Effector memory CD8-positive, alpha-beta T cell (primary cell): ENCODE measurements around the gene MIEF2.
A peak's percentile ranks its signal among the peaks of the same experiment; 100 is the strongest.
"Not testable (repeated sequence)": the region's sequence is repeated elsewhere in the genome, so short reads cannot be mapped to it uniquely, and the experiment has no call there.

Experiments
- ATAC-seq: fragments of 150-1000 bp; cut with Tn5 transposase; replicated peaks from 2 replicates; pipeline ENCODE4 v1.10.0; 2021; ENCODE audit warnings: mild to moderate bottlenecking, moderate library complexity
- DNase-seq, 3 experiments: peaks; one replicate each; pipeline ENCODE4 v3.0.0; 2021
- H3K27ac Mint-ChIP-seq, 2 donors: one replicate each; pipeline ENCODE4 v1.8.0; 2022; ENCODE audit warnings: mild to moderate bottlenecking in 2 of 2, mixed read lengths in 2 of 2, moderate library complexity in 2 of 2
- H3K27me3 Mint-ChIP-seq, 2 donors: one replicate each; pipeline ENCODE4 v1.8.0; 2022; ENCODE audit warnings: mixed read lengths in 2 of 2
- H3K36me3 Mint-ChIP-seq: one replicate; pipeline ENCODE4 v1.8.0; 2022; ENCODE audit warnings: mild to moderate bottlenecking, moderate library complexity, mixed read lengths; ENCODE audit not compliant: insufficient read depth
- H3K4me1 Mint-ChIP-seq, 2 donors: one replicate each; pipeline ENCODE4 v1.8.0; 2022; ENCODE audit warnings: low read depth in 2 of 2, mixed read lengths in 2 of 2
- H3K4me3 Mint-ChIP-seq, 2 donors: one replicate each; pipeline ENCODE4 v1.8.0; 2022; ENCODE audit warnings: mild to moderate bottlenecking in 2 of 2, mixed read lengths in 2 of 2, moderate library complexity in 2 of 2
- H3K9me3 Mint-ChIP-seq, 2 donors: one replicate each; pipeline ENCODE4 v1.8.0; 2022; ENCODE audit warnings: mixed read lengths in 2 of 2

The MIEF2 gene

DNA sequence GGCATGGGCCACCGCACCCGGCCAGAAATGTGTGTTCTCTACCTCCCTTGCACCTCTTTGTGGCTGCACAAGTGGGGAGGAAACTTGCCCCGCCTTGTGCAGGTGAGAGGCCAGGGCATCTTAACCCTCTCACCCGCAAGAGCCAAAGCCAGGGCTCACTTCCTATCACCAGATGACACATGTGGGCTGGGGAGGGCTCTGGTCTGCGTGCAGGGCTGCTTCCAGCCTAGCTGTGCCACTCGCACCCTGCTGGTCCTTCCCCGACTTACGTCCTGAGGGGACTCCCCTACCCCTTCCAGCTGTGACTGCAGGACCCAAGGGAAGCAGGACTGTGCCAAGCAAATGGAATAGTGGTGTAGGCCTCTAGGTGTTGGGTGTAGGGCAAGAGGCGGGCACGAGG is 6.9 kb downstream of the MIEF2 start:
- ATAC-seq (peak; percentile 77), DNase-seq (peak in 1 of 3 experiments; percentile 24)
- Mint-ChIP-seq H3K27ac (no peak overlapping the region), H3K4me1 (peaks cover 13 to 22% of the 10 kb centered on the region in 2 donors), H3K27me3 (no peaks in the 10 kb centered on the region), H3K36me3 (peaks cover 10% of the 10 kb centered on the region), H3K4me3 (peak overlapping the region in 1 of 2 donors; percentile 62), H3K9me3 (no peaks in the 10 kb centered on the region)

- Mint-ChIP-seq H3K27me3 (no peaks in the 10 kb centered on the region), H3K36me3 (peaks cover 10% of the 10 kb centered on the region), H3K4me3 (peak overlapping the region in 1 of 2 donors; percentile 62), H3K9me3 (no peaks in the 10 kb centered on the region), H3K27ac (peak overlapping the region in 1 of 2 donors; percentile 26), H3K4me1 (peaks cover 11 to 18% of the 10 kb centered on the region in 2 donors)
- ATAC-seq (peak; percentile 81), DNase-seq (no peak)
These were observed 7.7 kb downstream of the MIEF2 start for GRCh38 chr17:18267927-18268711.

GRCh38 chr17:18270046-18270931 is 9.8 kb downstream of the MIEF2 start:
- peak overlapping the region; percentile 44 to 55 for H3K27ac Mint-ChIP-seq
- H3K36me3 Mint-ChIP-seq = peaks cover 13% of the 10 kb centered on the region
- H3K9me3 Mint-ChIP-seq = no peaks in the 10 kb centered on the region
- DNase-seq (no peak), ATAC-seq (no peak)
- H3K27me3 Mint-ChIP-seq = no peaks in the 10 kb centered on the region
- H3K4me3 Mint-ChIP-seq = no peak overlapping the region
- peaks cover 8 to 16% of the 10 kb centered on the region in 2 donors for H3K4me1 Mint-ChIP-seq

GRCh38 chr17:18277076-18277475 is 16.6 kb downstream of the MIEF2 start:
- Mint-ChIP-seq H3K4me3 (no peak overlapping the region), H3K36me3 (peaks cover 40% of the 10 kb centered on the region)
- no peak for ATAC-seq

DNA sequence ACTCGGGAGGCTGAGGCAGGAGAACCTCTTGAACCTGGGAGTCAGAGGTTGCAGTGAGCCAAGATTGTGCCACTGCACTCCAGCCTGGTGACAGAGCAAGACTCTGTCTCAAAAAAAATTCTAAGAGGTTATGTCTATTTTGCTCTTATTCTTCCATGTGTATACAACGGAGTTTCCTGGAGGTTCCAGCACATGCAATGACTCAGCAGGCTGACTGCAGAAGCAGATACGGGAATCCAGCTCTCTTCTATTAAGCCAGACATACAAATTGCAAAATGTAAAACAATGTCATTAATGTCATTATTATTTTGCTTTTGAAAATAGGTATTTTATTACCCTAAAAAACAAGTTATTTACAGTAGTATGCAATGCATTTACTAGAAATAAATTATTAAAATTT is 18.4 kb downstream of the MIEF2 start:
- ATAC-seq (no peak), DNase-seq (no peak)
- H3K27me3 Mint-ChIP-seq = no peaks in the 10 kb centered on the region
- H3K9me3 Mint-ChIP-seq = no peaks in the 10 kb centered on the region
- H3K36me3 Mint-ChIP-seq = peaks cover 56% of the 10 kb centered on the region
- no peaks in the 10 kb centered on the region for H3K4me1 Mint-ChIP-seq
- H3K4me3 Mint-ChIP-seq = no peak overlapping the region
- no peak overlapping the region for H3K27ac Mint-ChIP-seq

More at GRCh38 chr17:18277076-18277475, 16.6 kb downstream of the MIEF2 start:
- no peak overlapping the region for H3K27ac Mint-ChIP-seq
- DNase-seq = no peak
- peaks cover 0 to 1% of the 10 kb centered on the region in 2 donors for H3K4me1 Mint-ChIP-seq
- no peaks in the 10 kb centered on the region for H3K9me3 Mint-ChIP-seq
- no peaks in the 10 kb centered on the region for H3K27me3 Mint-ChIP-seq

DNA sequence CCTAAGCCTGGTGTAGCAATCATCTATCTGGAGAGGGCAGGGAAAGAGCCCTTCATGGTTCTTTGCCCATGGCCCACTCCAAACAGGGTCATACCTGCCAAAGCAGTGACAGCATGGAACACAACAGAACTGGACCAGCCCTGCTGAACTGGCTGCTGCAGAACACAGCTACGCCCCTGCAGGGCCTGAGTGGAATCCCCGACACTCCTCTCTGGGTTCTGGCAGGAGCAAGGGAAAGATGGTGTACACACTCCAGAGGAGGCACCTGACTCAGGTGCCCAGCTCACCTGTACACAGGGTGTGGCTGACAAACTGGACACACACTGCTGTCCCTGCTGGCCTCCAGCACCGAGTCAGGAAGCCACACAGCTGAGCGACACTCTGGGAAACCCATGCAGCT is 19.8 kb downstream of the MIEF2 start:
- H3K36me3 Mint-ChIP-seq = peaks cover 64% of the 10 kb centered on the region

DNA sequence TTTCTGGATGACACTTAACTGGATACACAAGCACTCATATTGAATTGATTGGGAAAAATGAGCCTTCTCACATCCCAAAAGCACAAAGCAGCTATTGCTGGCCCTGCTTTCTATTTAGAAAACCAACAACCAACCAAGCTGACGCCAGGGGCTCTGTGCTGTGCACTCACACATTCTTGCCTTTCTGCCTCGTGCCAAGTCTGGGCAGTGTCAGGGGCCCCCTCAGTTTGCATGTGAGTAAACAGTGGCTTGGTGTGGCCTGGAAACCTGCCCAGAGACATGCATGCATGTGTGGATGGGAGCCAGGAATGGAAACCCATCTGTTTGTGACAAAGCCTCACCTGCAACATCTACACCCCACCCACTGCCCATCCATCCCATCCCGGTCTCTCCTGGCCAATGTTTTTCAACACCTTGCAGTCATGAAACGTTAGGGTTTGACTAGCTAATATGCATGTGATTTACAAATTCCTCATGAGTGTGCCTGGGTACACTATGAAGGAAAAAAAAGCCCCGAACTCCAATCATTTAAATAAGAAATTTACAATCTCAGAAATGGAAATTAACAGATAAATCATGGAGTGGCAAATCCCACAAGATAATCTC is 20.4 kb downstream of the MIEF2 start:
- Mint-ChIP-seq H3K36me3 (peaks cover 70% of the 10 kb centered on the region), H3K27ac (peak overlapping the region in 1 of 2 donors; percentile 31)
- ATAC-seq = no peak

More for the DNA sequence above, 19.8 kb downstream of the MIEF2 start:
- ATAC-seq (no peak), DNase-seq (no peak)
- H3K27me3 Mint-ChIP-seq = no peaks in the 10 kb centered on the region
- no peak overlapping the region for H3K4me3 Mint-ChIP-seq
- no peaks in the 10 kb centered on the region for H3K4me1 Mint-ChIP-seq
- H3K27ac Mint-ChIP-seq = no peak overlapping the region
- H3K9me3 Mint-ChIP-seq = no peaks in the 10 kb centered on the region

DNA sequence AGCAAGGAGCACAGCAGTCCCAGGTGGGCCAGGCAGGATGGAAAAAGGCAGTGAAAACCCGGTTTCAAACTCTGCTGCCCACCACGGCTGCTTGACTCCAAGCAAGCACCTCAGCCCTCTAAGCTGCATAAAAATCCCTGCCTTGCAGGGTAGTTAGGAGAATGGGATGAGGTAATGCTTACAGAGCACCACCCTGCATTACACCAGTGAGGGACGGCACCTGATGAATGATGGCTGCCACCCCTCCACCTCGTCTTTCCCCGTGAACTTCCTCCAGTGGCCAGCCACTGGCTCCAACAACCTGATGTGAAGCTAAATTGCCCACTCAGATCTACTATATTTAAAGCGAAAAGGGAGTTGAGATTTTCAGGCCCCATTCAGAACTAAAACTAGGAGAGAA is 21.3 kb downstream of the MIEF2 start:
- Mint-ChIP-seq H3K27ac (no peak overlapping the region), H3K4me3 (no peak overlapping the region), H3K36me3 (peaks cover 74% of the 10 kb centered on the region), H3K9me3 (no peaks in the 10 kb centered on the region), H3K27me3 (no peaks in the 10 kb centered on the region), H3K4me1 (no peaks in the 10 kb centered on the region)
- no peak for DNase-seq
- ATAC-seq = no peak

More for the DNA sequence above, 20.4 kb downstream of the MIEF2 start:
- Mint-ChIP-seq H3K27me3 (no peaks in the 10 kb centered on the region), H3K4me1 (no peaks in the 10 kb centered on the region), H3K4me3 (no peak overlapping the region), H3K9me3 (no peaks in the 10 kb centered on the region)
- no peak for DNase-seq

DNA sequence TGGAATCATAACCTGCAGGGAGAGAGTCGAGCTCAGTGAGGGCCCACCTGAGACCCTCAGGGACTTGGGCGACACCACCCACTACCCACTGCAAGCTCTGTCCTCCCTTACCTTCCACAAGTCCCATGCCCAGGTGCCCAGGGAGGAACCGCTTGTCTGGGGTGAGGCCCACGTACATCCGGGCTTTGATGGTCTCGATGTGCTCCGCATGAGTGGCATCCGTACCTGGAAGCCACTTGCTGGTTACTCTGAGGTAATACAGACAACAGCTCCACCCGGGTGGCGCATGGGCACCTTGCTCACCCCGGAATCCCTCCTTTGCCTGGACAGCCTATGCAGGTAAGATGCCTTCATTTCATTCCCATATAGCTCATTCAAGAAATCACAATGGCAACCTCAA is 24.8 kb downstream of the MIEF2 start:
- ATAC-seq = no peak
- DNase-seq = no peak
- no peaks in the 10 kb centered on the region for H3K9me3 Mint-ChIP-seq
- no peak overlapping the region for H3K4me3 Mint-ChIP-seq
- peaks cover 73% of the 10 kb centered on the region for H3K36me3 Mint-ChIP-seq
- H3K4me1 Mint-ChIP-seq = no peaks in the 10 kb centered on the region
- no peak overlapping the region for H3K27ac Mint-ChIP-seq
- no peaks in the 10 kb centered on the region for H3K27me3 Mint-ChIP-seq

DNA sequence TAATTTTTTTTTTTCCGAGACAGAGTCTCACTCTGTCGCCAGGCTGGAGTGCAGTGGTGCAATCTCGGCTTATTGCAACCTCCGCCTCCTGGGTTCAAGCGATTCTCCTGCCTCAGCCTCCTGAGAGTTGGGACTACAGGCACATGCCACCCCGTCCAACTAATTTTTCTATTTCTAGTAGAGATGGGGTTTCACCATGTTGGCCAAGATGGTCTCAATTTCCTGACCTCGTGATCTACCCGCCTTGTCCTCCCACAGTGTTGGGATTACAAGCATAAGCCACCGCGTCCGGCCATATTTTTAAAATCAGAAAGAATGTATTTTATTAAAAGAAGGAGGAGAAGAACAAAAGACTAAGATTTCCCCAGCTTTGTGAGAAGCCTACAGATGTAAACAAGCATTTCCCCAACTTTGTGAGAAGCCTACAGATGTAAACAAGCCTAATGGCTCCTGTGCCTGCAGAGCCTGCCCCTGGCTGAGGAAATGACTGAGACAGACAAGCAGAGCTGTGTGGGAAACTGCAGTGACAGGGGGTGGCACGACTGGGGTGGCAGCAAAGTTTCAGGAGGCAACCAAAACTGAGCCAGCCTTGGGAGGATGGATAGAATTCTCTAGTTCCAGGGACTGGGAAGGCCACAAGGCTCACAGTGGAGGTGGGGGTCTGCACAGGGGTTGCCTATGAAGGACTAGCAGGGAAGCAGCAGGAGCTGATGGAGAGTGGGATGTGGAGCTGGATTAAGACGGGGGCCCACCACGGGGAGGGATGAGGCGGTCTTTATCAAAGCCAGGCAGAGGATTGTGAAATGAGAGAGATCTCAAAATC is 31.5 kb downstream of the MIEF2 start:
- peak overlapping the region in 1 of 2 donors; percentile 58 for H3K27ac Mint-ChIP-seq
- peaks cover 53% of the 10 kb centered on the region for H3K36me3 Mint-ChIP-seq
- DNase-seq (no peak), ATAC-seq (no peak)
- H3K9me3 Mint-ChIP-seq = no peaks in the 10 kb centered on the region
- H3K27me3 Mint-ChIP-seq = no peaks in the 10 kb centered on the region
- H3K4me3 Mint-ChIP-seq = no peak overlapping the region
- no peaks in the 10 kb centered on the region for H3K4me1 Mint-ChIP-seq

DNA sequence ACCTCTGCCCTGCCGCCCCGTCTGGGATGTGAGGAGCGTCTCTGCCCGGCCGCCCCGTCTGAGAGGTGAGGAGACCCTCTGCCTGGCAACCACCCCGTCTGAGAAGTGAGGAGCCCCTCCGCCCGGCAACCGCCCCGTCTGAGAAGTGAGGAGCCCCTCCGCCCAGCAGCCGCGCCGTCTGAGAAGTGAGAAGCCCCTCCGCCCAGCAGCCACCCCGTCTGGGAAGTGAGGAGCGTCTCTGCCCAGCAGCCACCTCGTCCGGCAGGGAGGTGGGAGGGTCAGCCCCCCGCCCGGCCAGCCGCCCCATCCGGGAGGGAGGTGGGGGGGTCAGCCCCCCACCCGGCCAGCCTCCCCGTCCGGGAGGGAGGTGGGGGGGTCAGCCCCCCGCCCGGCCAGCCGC is 37.6 kb downstream of the MIEF2 start:
- peaks cover 55% of the 10 kb centered on the region for H3K36me3 Mint-ChIP-seq
- H3K4me3 Mint-ChIP-seq, DNase-seq, H3K27ac Mint-ChIP-seq, H3K4me1 Mint-ChIP-seq, ATAC-seq, H3K9me3 Mint-ChIP-seq, H3K27me3 Mint-ChIP-seq: not testable (repeated sequence)

DNA sequence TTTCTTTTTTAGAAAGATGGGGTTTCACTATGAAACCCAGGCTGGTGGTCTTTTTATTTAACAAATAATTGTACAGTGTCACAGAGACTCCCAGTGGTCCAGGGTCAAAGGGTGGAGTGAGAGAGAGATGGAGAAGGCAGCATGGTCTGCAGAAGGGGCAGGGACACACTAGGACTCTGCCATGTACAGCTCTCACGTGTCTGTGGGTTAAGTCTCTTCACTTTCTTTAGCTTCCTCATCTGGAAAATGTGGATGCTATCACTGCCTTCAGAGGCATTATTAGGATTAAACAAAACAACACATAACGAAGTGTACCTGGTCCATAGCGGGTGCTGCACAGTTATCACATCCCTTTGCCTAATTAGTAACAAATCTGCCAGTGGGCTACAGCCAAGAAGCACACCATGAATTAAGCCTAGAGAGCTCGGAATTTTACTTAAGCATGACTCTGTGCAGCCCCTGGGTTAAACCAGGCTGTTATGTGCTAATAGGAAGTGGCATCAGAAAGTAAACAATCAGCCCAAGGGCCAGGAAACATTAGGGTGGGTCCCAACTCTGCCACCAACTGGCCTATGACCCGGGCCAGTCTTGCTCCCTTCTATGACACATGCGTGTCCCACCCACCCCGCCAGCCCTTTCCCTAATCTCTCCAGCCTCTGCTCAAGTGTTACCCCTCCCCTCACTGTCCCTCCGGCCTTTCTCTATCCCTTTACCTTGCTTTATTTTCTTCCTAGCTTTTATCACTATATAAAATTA is 40.4 kb downstream of the MIEF2 start:
- no peak overlapping the region for H3K4me3 Mint-ChIP-seq
- peaks cover 60% of the 10 kb centered on the region for H3K36me3 Mint-ChIP-seq
- H3K27me3 Mint-ChIP-seq = no peaks in the 10 kb centered on the region
- no peaks in the 10 kb centered on the region for H3K4me1 Mint-ChIP-seq
- H3K27ac Mint-ChIP-seq = no peak overlapping the region
- no peaks in the 10 kb centered on the region for H3K9me3 Mint-ChIP-seq
- ATAC-seq (no peak), DNase-seq (no peak)
